ENCODE measurements around the gene MAPK8.

MAPK8 gene

GRCh38 chr10:48391994-48392393 lies 85.5 kb downstream of the MAPK8 start:
- no peak for DNase-seq (ENCODE audit: extremely low spot score)
- ChIA-PET POLR2A (no interaction called here), CTCF (no interaction called here)
- TF ChIP-seq BHLHE40 (IDR thresholded peaks at IDR 0.05; ENCODE audit: borderline replicate concordance) (no peak), TARDBP (IDR thresholded peaks at IDR 0.05) (no peak), CTBP1 (IDR thresholded peaks at IDR 0.05; ENCODE audit: borderline replicate concordance) (no peak), FOXM1 (IDR thresholded peaks at IDR 0.05; ENCODE audit: borderline replicate concordance) (no peak), L3MBTL2 (conservative IDR thresholded peaks at IDR 0.05) (no peak), SUZ12 (IDR thresholded peaks at IDR 0.05) (no peak)

- CTCF ChIA-PET = no interaction called here
- no peak for TF ChIP-seq PKNOX1 (IDR thresholded peaks at IDR 0.05)
- no peak for TF ChIP-seq LEF1 (IDR thresholded peaks at IDR 0.05; ENCODE audit: borderline replicate concordance)
- TF ChIP-seq ELF4 (IDR thresholded peaks at IDR 0.05) = no peak
- no peak for TF ChIP-seq NFRKB (IDR thresholded peaks at IDR 0.05)
- TF ChIP-seq CTBP1 (IDR thresholded peaks at IDR 0.05; ENCODE audit: borderline replicate concordance) = no peak
- TF ChIP-seq TARDBP (IDR thresholded peaks at IDR 0.05) = no peak
- no peak for TF ChIP-seq FOXK2 (IDR thresholded peaks at IDR 0.05)
- no peak for TF ChIP-seq FOXA1 (IDR thresholded peaks at IDR 0.05)
- no peak for TF ChIP-seq L3MBTL2 (conservative IDR thresholded peaks at IDR 0.05)
- no peak for TF ChIP-seq ARNT (IDR thresholded peaks at IDR 0.05)
- no peak for TF ChIP-seq SUZ12 (IDR thresholded peaks at IDR 0.05)
- no peak for TF ChIP-seq BHLHE40 (IDR thresholded peaks at IDR 0.05; ENCODE audit: borderline replicate concordance)
- TF ChIP-seq ZNF384 (IDR thresholded peaks at IDR 0.05) = no peak
- TF ChIP-seq SP1 (IDR thresholded peaks at IDR 0.05) = no peak
- no peak for TF ChIP-seq HDGF (IDR thresholded peaks at IDR 0.05; ENCODE audit: borderline replicate concordance)
- no peak for TF ChIP-seq FOXM1 (IDR thresholded peaks at IDR 0.05; ENCODE audit: borderline replicate concordance)
- POLR2A ChIA-PET = no interaction called here
- DNase-seq (ENCODE audit: extremely low spot score) = no peak
These were observed 91.8 kb downstream of the MAPK8 start for GRCh38 chr10:48398261-48398660.

- TF ChIP-seq ELF4 (IDR thresholded peaks at IDR 0.05) (no peak), SUZ12 (IDR thresholded peaks at IDR 0.05) (no peak), ZNF384 (IDR thresholded peaks at IDR 0.05) (no peak), L3MBTL2 (conservative IDR thresholded peaks at IDR 0.05) (no peak), FOXM1 (IDR thresholded peaks at IDR 0.05; ENCODE audit: borderline replicate concordance) (no peak), TARDBP (IDR thresholded peaks at IDR 0.05) (no peak), ARNT (IDR thresholded peaks at IDR 0.05) (no peak), NFRKB (IDR thresholded peaks at IDR 0.05) (no peak), BHLHE40 (IDR thresholded peaks at IDR 0.05; ENCODE audit: borderline replicate concordance) (no peak), HDGF (IDR thresholded peaks at IDR 0.05; ENCODE audit: borderline replicate concordance) (no peak), LEF1 (IDR thresholded peaks at IDR 0.05; ENCODE audit: borderline replicate concordance) (no peak), FOXK2 (IDR thresholded peaks at IDR 0.05) (no peak), CTBP1 (IDR thresholded peaks at IDR 0.05; ENCODE audit: borderline replicate concordance) (no peak), FOXA1 (IDR thresholded peaks at IDR 0.05) (no peak), SP1 (IDR thresholded peaks at IDR 0.05) (no peak), PKNOX1 (IDR thresholded peaks at IDR 0.05) (no peak)
- ChIA-PET POLR2A (no interaction called here), CTCF (no interaction called here)
- no peak for DNase-seq (ENCODE audit: extremely low spot score)
These were observed 92.6 kb downstream of the MAPK8 start for GRCh38 chr10:48399056-48399541.

GRCh38 chr10:48399551-48399950 lies 93.1 kb downstream of the MAPK8 start:
- no peak for TF ChIP-seq FOXM1 (IDR thresholded peaks at IDR 0.05; ENCODE audit: borderline replicate concordance)
- no peak for TF ChIP-seq BHLHE40 (IDR thresholded peaks at IDR 0.05; ENCODE audit: borderline replicate concordance)
- no peak for TF ChIP-seq ELF4 (IDR thresholded peaks at IDR 0.05)
- no peak for TF ChIP-seq LEF1 (IDR thresholded peaks at IDR 0.05; ENCODE audit: borderline replicate concordance)
- no peak for TF ChIP-seq SP1 (IDR thresholded peaks at IDR 0.05)
- no peak for TF ChIP-seq CTBP1 (IDR thresholded peaks at IDR 0.05; ENCODE audit: borderline replicate concordance)
- no peak for TF ChIP-seq HDGF (IDR thresholded peaks at IDR 0.05; ENCODE audit: borderline replicate concordance)
- TF ChIP-seq FOXA1 (IDR thresholded peaks at IDR 0.05) = no peak
- no peak for TF ChIP-seq TARDBP (IDR thresholded peaks at IDR 0.05)
- no peak for TF ChIP-seq L3MBTL2 (conservative IDR thresholded peaks at IDR 0.05)
- TF ChIP-seq SUZ12 (IDR thresholded peaks at IDR 0.05) = no peak
- no peak for TF ChIP-seq ARNT (IDR thresholded peaks at IDR 0.05)
- no peak for TF ChIP-seq ZNF384 (IDR thresholded peaks at IDR 0.05)
- no peak for TF ChIP-seq NFRKB (IDR thresholded peaks at IDR 0.05)
- TF ChIP-seq PKNOX1 (IDR thresholded peaks at IDR 0.05) = no peak
- no peak for TF ChIP-seq FOXK2 (IDR thresholded peaks at IDR 0.05)
- ChIA-PET POLR2A (no interaction called here), CTCF (no interaction called here)
- DNase-seq (ENCODE audit: extremely low spot score) = no peak

GRCh38 chr10:48400129-48400849 lies 93.8 kb downstream of the MAPK8 start:
- POLR2A ChIA-PET = no interaction called here
- CTCF ChIA-PET = interaction anchor here (0.8 kb wide), 1 partner anchor 37 kb away, joined by 3 read pairs; no protein-coding TSS in a partner anchor
- no peak for DNase-seq (ENCODE audit: extremely low spot score)
- TF ChIP-seq FOXM1 (IDR thresholded peaks at IDR 0.05; ENCODE audit: borderline replicate concordance) (no peak), PKNOX1 (IDR thresholded peaks at IDR 0.05) (peak; percentile 71)
